PC-9 (cell line): ENCODE data around the gene RALGPS1. TPM values are rescaled to one million over a fixed set of nuclear protein-coding genes. Genes with fewer than 3 reads are reported as not detected.

Source experiments
- BruUV-seq: library from RNA; stranded (reverse); fragments of 400-500 nt; replicated peaks from 2 replicates; lab custom pipeline; 2021; lab: Mats Ljungman, UMichigan
- CTCF ChIA-PET: fragments of 300-600 bp; sonication (Branson Sonifier 250); formaldehyde crosslinking; loops from one replicate; lab custom pipeline; 2022; ENCODE audit warnings: antibody characterized with exemption; lab: Charles Lee
- POLR2A ChIA-PET: fragments of 300-600 bp; sonication (Branson Sonifier 250); formaldehyde crosslinking; loops from one replicate; lab custom pipeline; 2022; ENCODE audit warnings: antibody characterized with exemption; ENCODE audit not compliant: unreplicated experiment; lab: Charles Lee
- DNase-seq, 2 experiments: peaks; one replicate each; pipeline versions ENCODE4 v3.0.0 to v3.0.0-alpha.2; 2015 to 2022; ENCODE audit warnings: mixed read lengths in 1 of 2
- H2AFZ ChIP-seq: fragments of 200-600 bp; sonication (generic); 2 replicates; pipeline ENCODE4 v1.8.1; 2017; ENCODE audit warnings: antibody characterized with exemption
- H3F3A ChIP-seq: fragments of 200-600 bp; sonication (generic); 2 replicates; pipeline ENCODE4 v1.8.1; 2017; ENCODE audit warnings: antibody characterized with exemption, mild to moderate bottlenecking, low read depth; ENCODE audit not compliant: insufficient read depth
- H3K27ac ChIP-seq: fragments of 200-600 bp; sonication (generic); 2 replicates; pipeline ENCODE4 v1.6.1; 2016; ENCODE audit warnings: mixed run types
- H3K27me3 ChIP-seq: fragments of 200-600 bp; sonication (generic); 2 replicates; pipeline ENCODE4 v1.6.1; 2016; ENCODE audit warnings: low read depth, mixed run types; ENCODE audit not compliant: insufficient read depth
- H3K36me3 ChIP-seq: fragments of 200-600 bp; sonication (generic); 2 replicates; pipeline ENCODE4 v1.6.1; 2016; ENCODE audit warnings: low read depth, mixed run types
- H3K4me1 ChIP-seq: fragments of 200-600 bp; sonication (generic); replicated peaks from 2 replicates; pipeline ENCODE4 v1.6.1; 2016; ENCODE audit warnings: mixed run types; ENCODE audit not compliant: insufficient read depth
- H3K4me2 ChIP-seq: fragments of 200-600 bp; sonication (generic); 2 replicates; pipeline ENCODE4 v1.6.1; 2017; ENCODE audit warnings: mixed run types
- H3K4me3 ChIP-seq: fragments of 200-600 bp; sonication (generic); 2 replicates; pipeline ENCODE4 v1.6.1; 2016; ENCODE audit warnings: mixed run types
- H3K79me2 ChIP-seq: fragments of 200-600 bp; sonication (generic); 2 replicates; pipeline ENCODE4 v1.6.1; 2017; ENCODE audit warnings: low read depth, mixed run types
- H3K9me2 ChIP-seq: fragments of 200-600 bp; sonication (generic); 2 replicates; pipeline ENCODE4 v1.8.1; 2017; ENCODE audit warnings: mild to moderate bottlenecking; ENCODE audit not compliant: insufficient read depth
- H3K9me3 ChIP-seq: fragments of 200-600 bp; sonication (generic); 2 replicates; pipeline ENCODE4 v1.8.1; 2016; ENCODE audit warnings: low read depth; ENCODE audit not compliant: insufficient read depth
- H4K20me1 ChIP-seq: fragments of 200-600 bp; sonication (generic); 2 replicates; pipeline ENCODE4 v1.8.1; 2017; ENCODE audit not compliant: insufficient read depth
- EZH2 ChIP-seq: fragments of 200-600 bp; sonication (generic); IDR thresholded peaks from 2 replicates; pipeline ENCODE4 v1.8.0; 2017; ENCODE audit warnings: antibody characterized with exemption, low read depth
- intact Hi-C: fragments of 100-400 bp; cut with micrococcal nuclease; formaldehyde crosslinking; loops from one replicate; pipeline ENCODE4 v1.10.0; 2022; ENCODE audit not compliant: unreplicated experiment
- total RNA-seq: library from RNA; stranded (reverse); gene quantifications from 2 replicates; pipeline ENCODE4 v1.2.3, GENCODE V29; 2021
- TF ChIP-seq, protein P1 (sequence below): fragments of 200-600 bp; sonication (generic); conservative IDR thresholded peaks from 2 replicates; pipeline ENCODE4 v1.6.1; 2017; ENCODE audit warnings: mixed run types, antibody characterized with exemption, mild to moderate bottlenecking, moderate library complexity

RALGPS1 gene
- total RNA-seq, 1 experiment from 2014 or later, result 23.3 TPM

DNA sequence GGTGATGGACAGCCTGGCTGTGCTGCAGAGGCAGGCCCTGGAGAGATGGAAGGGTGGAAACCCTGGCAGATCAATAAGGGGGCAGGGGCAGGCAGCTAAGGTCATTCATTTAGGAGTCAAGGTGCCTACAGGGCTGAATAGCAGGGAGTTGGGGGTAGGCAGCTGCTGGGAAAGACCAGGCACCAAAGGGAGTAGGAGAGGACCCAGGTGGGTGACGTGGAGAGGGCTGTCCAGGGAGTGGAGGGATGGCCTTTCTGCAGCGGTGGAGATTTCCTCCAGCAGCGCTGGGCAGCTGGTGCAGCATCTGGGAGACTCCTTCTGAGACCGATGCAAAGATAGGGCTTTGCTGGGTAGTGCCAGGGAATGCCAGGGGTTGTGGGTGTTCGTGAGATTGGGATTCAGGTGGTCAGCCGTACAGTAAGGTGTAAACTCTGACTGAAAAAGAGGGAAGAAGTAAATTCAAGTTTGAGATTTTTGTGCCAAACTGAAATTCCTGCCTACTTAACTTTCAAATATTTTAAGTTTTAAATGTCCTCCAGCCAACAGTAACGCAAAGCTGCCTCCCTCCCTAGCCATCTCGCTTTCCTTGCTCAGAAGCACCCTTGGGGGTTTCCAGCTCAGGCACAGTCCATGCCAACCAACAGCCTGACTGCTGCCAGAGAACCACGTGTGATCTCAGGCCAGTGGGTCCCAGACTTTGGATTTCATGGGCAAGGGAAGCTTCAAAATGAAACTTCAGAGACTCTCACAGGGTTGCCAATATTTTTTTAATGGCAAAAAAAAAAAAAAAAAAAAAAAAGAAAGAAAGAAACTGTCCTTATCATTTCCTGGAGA is 226.5 kb downstream of the RALGPS1 start:
- Histone ChIP-seq H2AFZ (no peak overlapping the region), H3K36me3 (no peaks in the 10 kb centered on the region), H3K4me3 (no peak overlapping the region), H3K4me1 (no peaks in the 10 kb centered on the region), H3K9me2 (no peaks in the 10 kb centered on the region), H3F3A (0 out of 2 replicates have a peak, but pooled peaks cover 3% of the 10 kb centered on the region), H3K79me2 (no peaks in the 10 kb centered on the region), H3K27ac (no peak overlapping the region), H3K9me3 (no peaks in the 10 kb centered on the region), H3K4me2 (no peak overlapping the region), H3K27me3 (no peaks in the 10 kb centered on the region), H4K20me1 (no peaks in the 10 kb centered on the region)
- BruUV-seq, result no TSS peak
- ChIA-PET POLR2A (no interaction called here), CTCF (no interaction called here)
- intact Hi-C loops, result no loop called here
- no peak for DNase-seq
- TF ChIP-seq EZH2, result no peak
- TF ChIP-seq, protein P1, sequence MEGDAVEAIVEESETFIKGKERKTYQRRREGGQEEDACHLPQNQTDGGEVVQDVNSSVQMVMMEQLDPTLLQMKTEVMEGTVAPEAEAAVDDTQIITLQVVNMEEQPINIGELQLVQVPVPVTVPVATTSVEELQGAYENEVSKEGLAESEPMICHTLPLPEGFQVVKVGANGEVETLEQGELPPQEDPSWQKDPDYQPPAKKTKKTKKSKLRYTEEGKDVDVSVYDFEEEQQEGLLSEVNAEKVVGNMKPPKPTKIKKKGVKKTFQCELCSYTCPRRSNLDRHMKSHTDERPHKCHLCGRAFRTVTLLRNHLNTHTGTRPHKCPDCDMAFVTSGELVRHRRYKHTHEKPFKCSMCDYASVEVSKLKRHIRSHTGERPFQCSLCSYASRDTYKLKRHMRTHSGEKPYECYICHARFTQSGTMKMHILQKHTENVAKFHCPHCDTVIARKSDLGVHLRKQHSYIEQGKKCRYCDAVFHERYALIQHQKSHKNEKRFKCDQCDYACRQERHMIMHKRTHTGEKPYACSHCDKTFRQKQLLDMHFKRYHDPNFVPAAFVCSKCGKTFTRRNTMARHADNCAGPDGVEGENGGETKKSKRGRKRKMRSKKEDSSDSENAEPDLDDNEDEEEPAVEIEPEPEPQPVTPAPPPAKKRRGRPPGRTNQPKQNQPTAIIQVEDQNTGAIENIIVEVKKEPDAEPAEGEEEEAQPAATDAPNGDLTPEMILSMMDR, result no peak

DNA sequence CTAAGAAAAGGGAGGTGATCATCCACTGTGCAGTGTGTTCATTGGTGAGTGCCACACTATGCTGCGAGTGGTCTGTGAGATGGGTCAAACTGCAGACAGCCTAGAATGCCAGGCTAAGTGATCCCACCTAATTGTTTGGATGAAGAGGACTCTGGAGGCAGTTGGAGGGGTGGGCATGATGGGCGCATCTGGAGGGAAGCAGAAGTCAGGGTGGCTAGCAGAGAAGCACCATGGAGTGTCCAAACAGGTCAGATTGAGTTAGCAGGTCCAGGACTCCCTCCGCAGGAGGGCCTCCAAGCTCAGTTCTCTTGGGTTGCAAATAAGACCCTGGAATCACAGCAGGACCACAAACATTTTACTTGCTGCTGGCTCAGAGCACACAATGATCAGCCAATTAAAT is 227.7 kb downstream of the RALGPS1 start:
- intact Hi-C loops, result no loop called here
- no TSS peak for BruUV-seq
- POLR2A ChIA-PET, result no interaction called here

DNA sequence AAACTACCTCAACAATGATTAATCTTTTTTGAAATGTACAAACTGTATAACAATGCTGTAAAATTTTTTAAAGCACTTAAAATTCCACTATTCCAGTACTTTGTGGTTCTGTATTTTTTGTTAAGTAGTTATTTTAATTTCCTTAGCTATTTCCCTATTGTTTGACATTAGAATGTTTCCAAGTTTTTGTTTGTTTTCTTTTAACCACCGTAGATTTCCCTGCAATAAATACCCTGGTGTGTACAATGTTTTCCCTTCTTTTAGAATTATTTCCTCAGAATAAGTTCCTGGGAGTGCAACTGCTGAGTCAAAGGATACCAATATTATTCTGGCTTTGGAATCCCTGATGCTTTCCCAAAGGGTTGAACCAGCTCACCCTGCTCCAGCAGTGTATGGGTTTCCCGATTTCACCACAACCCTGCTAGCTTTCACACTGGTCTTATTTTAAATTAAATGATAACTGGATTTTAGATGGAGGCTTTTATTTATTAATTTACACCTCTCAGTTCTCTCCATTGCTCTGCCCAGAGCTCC is 228.4 kb downstream of the RALGPS1 start:
- no peaks in the 10 kb centered on the region for H3K36me3 ChIP-seq
- no TSS peak for BruUV-seq
- H3F3A ChIP-seq, result 0 out of 2 replicates have a peak, but pooled peaks cover 3% of the 10 kb centered on the region
- intact Hi-C loops, result no loop called here
- CTCF ChIA-PET, result no interaction called here
- H3K4me2 ChIP-seq, result no peak overlapping the region
- no peak for DNase-seq
- no peak overlapping the region for H2AFZ ChIP-seq
- no peak overlapping the region for H3K4me3 ChIP-seq
- no peak for TF ChIP-seq EZH2
- TF ChIP-seq, protein P1, result no peak
- POLR2A ChIA-PET, result no interaction called here
- no peaks in the 10 kb centered on the region for H3K79me2 ChIP-seq
- no peaks in the 10 kb centered on the region for H3K9me3 ChIP-seq
- no peaks in the 10 kb centered on the region for H3K27me3 ChIP-seq
- no peaks in the 10 kb centered on the region for H4K20me1 ChIP-seq
- H3K4me1 ChIP-seq, result no peaks in the 10 kb centered on the region
- no peak overlapping the region for H3K27ac ChIP-seq
- H3K9me2 ChIP-seq, result no peaks in the 10 kb centered on the region

More for the DNA sequence above, 227.7 kb downstream of the RALGPS1 start:
- no peak for TF ChIP-seq EZH2
- TF ChIP-seq, protein P1, result no peak
- no peak overlapping the region for H3K27ac ChIP-seq
- H3K4me2 ChIP-seq, result no peak overlapping the region
- H3K4me3 ChIP-seq, result no peak overlapping the region
- H3K27me3 ChIP-seq, result no peaks in the 10 kb centered on the region
- no peaks in the 10 kb centered on the region for H4K20me1 ChIP-seq
- H3K9me2 ChIP-seq, result no peaks in the 10 kb centered on the region
- no peak for DNase-seq
- H3K9me3 ChIP-seq, result no peaks in the 10 kb centered on the region
- H3K79me2 ChIP-seq, result no peaks in the 10 kb centered on the region
- H3F3A ChIP-seq, result 0 out of 2 replicates have a peak, but pooled peaks cover 3% of the 10 kb centered on the region
- no peaks in the 10 kb centered on the region for H3K36me3 ChIP-seq
- CTCF ChIA-PET, result no interaction called here
- H3K4me1 ChIP-seq, result no peaks in the 10 kb centered on the region
- H2AFZ ChIP-seq, result no peak overlapping the region
